Neural cell (in vitro differentiated cells): ENCODE results near the gene PRKCQ. TPM values are rescaled to one million over a fixed set of nuclear protein-coding genes. Genes with fewer than 3 reads are reported as not detected.

ENCODE experiments used
- H2AFZ ChIP-seq: fragments of 200-600, 300-800 bp; sonication (generic), shearing (Covaris generic); 2 replicates; pipeline ENCODE4 v1.6.0; 2014; ENCODE audit warnings: low read depth, mild to moderate bottlenecking, antibody characterized with exemption, low read length, moderate library complexity
- H3F3A ChIP-seq: fragments of 200-600 bp; shearing (Covaris generic); 2 replicates; pipeline ENCODE4 v1.6.1; 2016; ENCODE audit warnings: mild to moderate bottlenecking, moderate library complexity, mixed read lengths, antibody characterized with exemption, low read length; ENCODE audit not compliant: insufficient read depth, poor library complexity, severe bottlenecking
- H3K27ac ChIP-seq: fragments of 200-600, 300-800 bp; sonication (generic), shearing (Covaris generic); 2 replicates; pipeline ENCODE4 v1.5.1; 2014; ENCODE audit warnings: mild to moderate bottlenecking, low read length, moderate library complexity
- H3K27me3 ChIP-seq: fragments of 300-800, 200-600 bp; sonication (generic), shearing (Covaris generic); 2 replicates; pipeline ENCODE4 v1.6.0; 2014; ENCODE audit warnings: mild to moderate bottlenecking, low read depth, low read length, moderate library complexity; ENCODE audit not compliant: insufficient read depth
- H3K36me3 ChIP-seq: fragments of 300-800, 200-600 bp; sonication (generic), shearing (Covaris generic); 2 replicates; pipeline ENCODE4 v1.5.1; 2014; ENCODE audit warnings: mild to moderate bottlenecking, antibody characterized with exemption, low read length, moderate library complexity; ENCODE audit not compliant: insufficient read depth
- H3K4me2 ChIP-seq: fragments of 300-800, 200-600 bp; sonication (generic), shearing (Covaris generic); 2 replicates; pipeline ENCODE4 v1.6.0; 2014; ENCODE audit warnings: mild to moderate bottlenecking, low read length
- H3K4me3 ChIP-seq: fragments of 300-800, 200-600 bp; sonication (generic), shearing (Covaris generic); 2 replicates; pipeline ENCODE4 v1.5.1; 2014; ENCODE audit warnings: mild to moderate bottlenecking, low read length, moderate library complexity
- H3K79me2 ChIP-seq: fragments of 200-600 bp; shearing (Covaris generic); replicated peaks from 2 replicates; pipeline ENCODE4 v1.6.0; 2014; ENCODE audit warnings: mild to moderate bottlenecking, low read length, moderate library complexity; ENCODE audit not compliant: insufficient read depth
- H3K9ac ChIP-seq: fragments of 300-800, 200-600 bp; sonication (generic), shearing (Covaris generic); 2 replicates; pipeline ENCODE4 v1.6.1; 2016; ENCODE audit warnings: mild to moderate bottlenecking, low read length, mixed read lengths
- H3K9me2 ChIP-seq: fragments of 200-600 bp; shearing (Covaris generic); 2 replicates; pipeline ENCODE4 v1.6.1; 2016; ENCODE audit warnings: mild to moderate bottlenecking, low read length, mixed read lengths; ENCODE audit not compliant: insufficient read depth
- H3K9me3 ChIP-seq: fragments of 200-600, 300-800 bp; sonication (generic), shearing (Covaris generic); 2 replicates; pipeline ENCODE4 v1.6.1; 2016; ENCODE audit warnings: mild to moderate bottlenecking, mixed run types, low read length, moderate library complexity, mixed read lengths
- H4K20me1 ChIP-seq: fragments of 200-600 bp; shearing (Covaris generic); 2 replicates; pipeline ENCODE4 v1.6.1; 2016; ENCODE audit warnings: mild to moderate bottlenecking, mixed run types; ENCODE audit not compliant: insufficient read depth
- EP300 ChIP-seq: fragments of 450-650 bp; conservative IDR thresholded peaks from 2 replicates; pipeline ENCODE4 v1.6.1; 2014; ENCODE audit warnings: antibody characterized with exemption, mild to moderate bottlenecking, moderate library complexity; ENCODE audit not compliant: poor library complexity, severe bottlenecking
- EZH2 ChIP-seq: fragments of 200-600, 300-800 bp; shearing (Covaris generic), sonication (generic); IDR thresholded peaks from 2 replicates; pipeline ENCODE4 v1.6.1; 2014; ENCODE audit warnings: antibody characterized with exemption, low read length, borderline replicate concordance, mild to moderate bottlenecking; ENCODE audit not compliant: insufficient read depth, poor library complexity, severe bottlenecking
- MXI1 ChIP-seq: fragments of 450-650 bp; conservative IDR thresholded peaks from 2 replicates; pipeline ENCODE4 v1.6.1; 2014; ENCODE audit warnings: antibody characterized with exemption, mild to moderate bottlenecking; ENCODE audit not compliant: poor library complexity, severe bottlenecking
- POLR2AphosphoS5 ChIP-seq: IDR thresholded peaks from 2 replicates; pipeline ENCODE4 v1.6.1; 2012
- RAD21 ChIP-seq: fragments of 450-650 bp; conservative IDR thresholded peaks from 2 replicates; pipeline ENCODE4 v1.6.1; 2014; ENCODE audit warnings: antibody characterized with exemption, mild to moderate bottlenecking, moderate library complexity
- SMC3 ChIP-seq: fragments of 450-650 bp; conservative IDR thresholded peaks from 2 replicates; pipeline ENCODE4 v1.6.1; 2014; ENCODE audit warnings: antibody characterized with exemption, mild to moderate bottlenecking, moderate library complexity; ENCODE audit not compliant: poor library complexity
- TAF1 ChIP-seq: IDR thresholded peaks from 2 replicates; pipeline ENCODE4 v1.6.1; 2012; ENCODE audit warnings: low read depth
- polyA plus RNA-seq: library from polyadenylated mRNA; depleted of rRNA; stranded (reverse); fragments of >200 nt; gene quantifications from 2 replicates; pipeline ENCODE4 v1.2.3, GENCODE V29; 2014
- TF ChIP-seq, protein P1 (sequence below): IDR thresholded peaks from 2 replicates; pipeline ENCODE4 v1.6.1; 2012; ENCODE audit warnings: borderline replicate concordance
- TF ChIP-seq, protein P2 (sequence below): fragments of 450-650 bp; IDR thresholded peaks from 2 replicates; pipeline ENCODE4 v1.5.1; 2014; ENCODE audit warnings: antibody characterized with exemption, mild to moderate bottlenecking, moderate library complexity; ENCODE audit not compliant: poor library complexity, severe bottlenecking

PRKCQ gene
- polyA plus RNA-seq, 1 donor from 2014 or later: 0.61 TPM

DNA sequence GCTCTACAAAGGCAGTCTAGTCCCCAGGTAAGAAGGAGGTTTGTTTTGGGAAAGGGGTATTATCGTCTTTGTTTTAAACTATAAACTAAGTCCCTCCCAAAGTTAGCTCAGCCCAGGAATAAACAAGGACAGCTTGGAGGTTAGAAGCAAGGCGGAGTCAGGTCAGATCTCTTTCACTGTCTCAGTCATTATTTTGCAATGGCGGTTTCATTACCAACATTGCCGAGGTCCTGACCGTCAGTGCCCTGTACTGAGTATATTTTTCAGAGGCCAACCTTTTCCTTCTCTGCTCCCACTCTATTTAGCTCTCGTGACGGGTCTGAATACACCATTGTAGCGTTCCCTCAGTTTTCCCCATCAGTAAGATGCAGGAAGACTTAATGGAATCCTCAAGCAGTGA lies 184.5 kb downstream of the PRKCQ start:
- Histone ChIP-seq H3K9me3 (no peaks in the 10 kb centered on the region), H3K4me2 (no peak overlapping the region), H3K9me2 (no peaks in the 10 kb centered on the region), H3K79me2 (no peaks in the 10 kb centered on the region), H3K27me3 (no peaks in the 10 kb centered on the region), H3F3A (no peaks in the 10 kb centered on the region), H2AFZ (no peak overlapping the region), H3K27ac (no peak overlapping the region), H3K36me3 (no peaks in the 10 kb centered on the region), H3K9ac (no peak overlapping the region), H4K20me1 (no peaks in the 10 kb centered on the region), H3K4me3 (no peak overlapping the region)
- TF ChIP-seq, protein P1, sequence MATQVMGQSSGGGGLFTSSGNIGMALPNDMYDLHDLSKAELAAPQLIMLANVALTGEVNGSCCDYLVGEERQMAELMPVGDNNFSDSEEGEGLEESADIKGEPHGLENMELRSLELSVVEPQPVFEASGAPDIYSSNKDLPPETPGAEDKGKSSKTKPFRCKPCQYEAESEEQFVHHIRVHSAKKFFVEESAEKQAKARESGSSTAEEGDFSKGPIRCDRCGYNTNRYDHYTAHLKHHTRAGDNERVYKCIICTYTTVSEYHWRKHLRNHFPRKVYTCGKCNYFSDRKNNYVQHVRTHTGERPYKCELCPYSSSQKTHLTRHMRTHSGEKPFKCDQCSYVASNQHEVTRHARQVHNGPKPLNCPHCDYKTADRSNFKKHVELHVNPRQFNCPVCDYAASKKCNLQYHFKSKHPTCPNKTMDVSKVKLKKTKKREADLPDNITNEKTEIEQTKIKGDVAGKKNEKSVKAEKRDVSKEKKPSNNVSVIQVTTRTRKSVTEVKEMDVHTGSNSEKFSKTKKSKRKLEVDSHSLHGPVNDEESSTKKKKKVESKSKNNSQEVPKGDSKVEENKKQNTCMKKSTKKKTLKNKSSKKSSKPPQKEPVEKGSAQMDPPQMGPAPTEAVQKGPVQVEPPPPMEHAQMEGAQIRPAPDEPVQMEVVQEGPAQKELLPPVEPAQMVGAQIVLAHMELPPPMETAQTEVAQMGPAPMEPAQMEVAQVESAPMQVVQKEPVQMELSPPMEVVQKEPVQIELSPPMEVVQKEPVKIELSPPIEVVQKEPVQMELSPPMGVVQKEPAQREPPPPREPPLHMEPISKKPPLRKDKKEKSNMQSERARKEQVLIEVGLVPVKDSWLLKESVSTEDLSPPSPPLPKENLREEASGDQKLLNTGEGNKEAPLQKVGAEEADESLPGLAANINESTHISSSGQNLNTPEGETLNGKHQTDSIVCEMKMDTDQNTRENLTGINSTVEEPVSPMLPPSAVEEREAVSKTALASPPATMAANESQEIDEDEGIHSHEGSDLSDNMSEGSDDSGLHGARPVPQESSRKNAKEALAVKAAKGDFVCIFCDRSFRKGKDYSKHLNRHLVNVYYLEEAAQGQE: no peak
- TF ChIP-seq TAF1 (no peak), EZH2 (no peak), RAD21 (no peak), POLR2AphosphoS5 (no peak), MXI1 (no peak), EP300 (no peak)
- TF ChIP-seq, protein P2, sequence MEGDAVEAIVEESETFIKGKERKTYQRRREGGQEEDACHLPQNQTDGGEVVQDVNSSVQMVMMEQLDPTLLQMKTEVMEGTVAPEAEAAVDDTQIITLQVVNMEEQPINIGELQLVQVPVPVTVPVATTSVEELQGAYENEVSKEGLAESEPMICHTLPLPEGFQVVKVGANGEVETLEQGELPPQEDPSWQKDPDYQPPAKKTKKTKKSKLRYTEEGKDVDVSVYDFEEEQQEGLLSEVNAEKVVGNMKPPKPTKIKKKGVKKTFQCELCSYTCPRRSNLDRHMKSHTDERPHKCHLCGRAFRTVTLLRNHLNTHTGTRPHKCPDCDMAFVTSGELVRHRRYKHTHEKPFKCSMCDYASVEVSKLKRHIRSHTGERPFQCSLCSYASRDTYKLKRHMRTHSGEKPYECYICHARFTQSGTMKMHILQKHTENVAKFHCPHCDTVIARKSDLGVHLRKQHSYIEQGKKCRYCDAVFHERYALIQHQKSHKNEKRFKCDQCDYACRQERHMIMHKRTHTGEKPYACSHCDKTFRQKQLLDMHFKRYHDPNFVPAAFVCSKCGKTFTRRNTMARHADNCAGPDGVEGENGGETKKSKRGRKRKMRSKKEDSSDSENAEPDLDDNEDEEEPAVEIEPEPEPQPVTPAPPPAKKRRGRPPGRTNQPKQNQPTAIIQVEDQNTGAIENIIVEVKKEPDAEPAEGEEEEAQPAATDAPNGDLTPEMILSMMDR: no peak

DNA sequence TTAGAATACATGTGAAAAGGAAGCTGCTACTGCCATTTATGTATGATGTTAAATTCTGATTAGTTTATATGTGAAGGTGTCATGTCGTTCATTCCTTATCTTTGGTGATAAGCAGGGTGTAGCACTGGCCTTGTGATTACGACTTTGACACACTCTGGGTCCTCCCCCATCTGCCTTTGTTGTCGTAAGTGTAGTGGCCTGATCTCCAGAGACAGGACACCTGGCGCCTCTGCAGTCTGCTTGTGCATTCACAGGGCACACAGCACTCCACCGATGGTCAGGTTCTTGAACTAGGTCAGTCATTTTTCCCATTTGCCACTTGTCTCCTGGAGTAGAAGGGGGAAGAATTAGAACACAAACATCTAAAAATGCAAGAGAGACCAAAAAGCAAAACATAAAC lies 186.0 kb downstream of the PRKCQ start:
- Histone ChIP-seq H3K9me2 (no peaks in the 10 kb centered on the region), H3K4me3 (no peak overlapping the region), H2AFZ (no peak overlapping the region), H3K9me3 (no peaks in the 10 kb centered on the region), H4K20me1 (no peaks in the 10 kb centered on the region), H3K27ac (no peak overlapping the region), H3K27me3 (no peaks in the 10 kb centered on the region), H3K9ac (no peak overlapping the region), H3K4me2 (no peak overlapping the region), H3K36me3 (no peaks in the 10 kb centered on the region), H3F3A (no peaks in the 10 kb centered on the region), H3K79me2 (no peaks in the 10 kb centered on the region)
- TF ChIP-seq MXI1 (no peak), RAD21 (no peak), SMC3 (no peak), POLR2AphosphoS5 (no peak), EP300 (no peak), TAF1 (no peak), EZH2 (no peak)
- TF ChIP-seq, protein P1: no peak
- TF ChIP-seq, protein P2: no peak
